ENCODE data around the gene PIK3R1.

- TF ChIP-seq CTCF (IDR thresholded peaks at IDR 0.05) = no peak
- TF ChIP-seq POLR2A (IDR thresholded peaks at IDR 0.05) = no peak
These were observed 35.2 kb upstream of the PIK3R1 start for GRCh38 chr5:68180121-68181038.

All from body of pancreas (tissue), 4 donors.